HepG2 (cell line): ENCODE results near the gene MYLK3. TPM values are rescaled to one million over a fixed set of nuclear protein-coding genes. Genes with fewer than 3 reads are reported as not detected.

Experiments
- ATAC-seq: fragments of 200-7000 bp; cut with Tn5 transposase; 3 replicates; pipeline ENCODE4 v1.9.1; 2020; ENCODE audit warnings: mild to moderate bottlenecking, moderate library complexity
- BruUV-seq: library from RNA; stranded (reverse); fragments of 400-500 nt; replicated peaks from 2 replicates; lab custom pipeline; 2021; lab: Mats Ljungman, UMichigan
- CTCF ChIA-PET: fragments of 300-600 bp; formaldehyde crosslinking; extraction: SDS; loops from one replicate; lab custom pipeline; 2021; ENCODE audit warnings: low total read pairs, inconsistent platforms, low intra/inter-chr PET ratio; lab: Yijun Ruan, JAX
- POLR2A ChIA-PET: fragments of 350-600 bp; sonication (Branson Sonifier 250); formaldehyde crosslinking; loops from one replicate; lab custom pipeline; 2020; ENCODE audit warnings: antibody characterized with exemption, inconsistent platforms; lab: Yijun Ruan, JAX
- DNase-seq: peaks from one replicate; pipeline ENCODE4 v3.0.0-alpha.2; 2015; ENCODE audit warnings: low spot score
- FAIRE-seq: peaks from 3 replicates; lab custom pipeline; 2011; peaks lifted over from hg19 to GRCh38; lab: Jason Lieb, UNC
- H2AFZ ChIP-seq: one replicate; pipeline ENCODE4 v1.6.1; 2011; ENCODE audit warnings: low read length, inconsistent platforms
- H3K27ac ChIP-seq: fragments of 300-600 bp; 3 replicates; pipeline ENCODE4 v1.8.0; 2011; ENCODE audit warnings: mixed run types, mild to moderate bottlenecking, mixed read lengths, low read length, inconsistent platforms; ENCODE audit not compliant: insufficient read depth; ENCODE audit errors: extremely low read length
- H3K27me3 ChIP-seq, 2 experiments: fragments of 200-600 bp in 1 of 2; 2 replicates in 1 of 2; 3 replicates in 1 of 2; pipeline versions ENCODE4 v1.6.0 to v1.8.0; 2011; ENCODE audit warnings: low read length in 2 of 2, mild to moderate bottlenecking in 2 of 2, moderate library complexity in 2 of 2, inconsistent platforms in 1 of 2; ENCODE audit not compliant: insufficient read depth in 2 of 2, control insufficient read depth in 1 of 2
- H3K36me3 ChIP-seq, 2 experiments: fragments of 200-600 bp in 1 of 2; replicated peaks in 1 of 2; 2 replicates in 1 of 2; 3 replicates in 1 of 2; pipeline versions ENCODE4 v1.5.1 to v1.8.0; 2011; ENCODE audit warnings: low read length in 2 of 2, inconsistent platforms in 1 of 2; ENCODE audit not compliant: insufficient read depth in 2 of 2, control insufficient read depth in 1 of 2
- H3K4me1 ChIP-seq: 2 replicates; pipeline ENCODE4 v1.5.1; 2012; ENCODE audit warnings: low read length, inconsistent platforms; ENCODE audit not compliant: insufficient read depth
- H3K4me2 ChIP-seq: 2 replicates; pipeline ENCODE4 v1.6.0; 2011; ENCODE audit warnings: low read depth, low read length, inconsistent platforms
- H3K4me3 ChIP-seq, 3 experiments: fragments of 200-600 bp in 1 of 3; sonication (generic), shearing (Covaris generic) in 1 of 3; replicated peaks in 1 of 3; 2 replicates each; pipeline ENCODE4 v1.5.1; 2011 to 2016; ENCODE audit warnings: low read length in 3 of 3, inconsistent platforms in 2 of 3, low read depth in 2 of 3, mild to moderate bottlenecking in 2 of 3, control low read depth in 1 of 3, mixed read lengths in 1 of 3; ENCODE audit not compliant: insufficient read depth in 1 of 3
- H3K79me2 ChIP-seq: one replicate; pipeline ENCODE4 v1.6.1; 2011; ENCODE audit warnings: low read length, inconsistent platforms; ENCODE audit not compliant: insufficient read depth
- H3K9ac ChIP-seq: 2 replicates; pipeline ENCODE4 v1.6.0; 2011; ENCODE audit warnings: mild to moderate bottlenecking, low read depth, low read length, inconsistent platforms; ENCODE audit not compliant: insufficient read depth
- H3K9me3 ChIP-seq: 2 replicates; pipeline ENCODE4 v1.5.1; 2012; ENCODE audit warnings: mild to moderate bottlenecking, low read length
- H4K20me1 ChIP-seq: 2 replicates; pipeline ENCODE4 v1.6.0; 2011; ENCODE audit warnings: inconsistent platforms, mild to moderate bottlenecking, low read length, moderate library complexity; ENCODE audit not compliant: insufficient read depth
- ARID2 ChIP-seq: sonication (generic); formaldehyde crosslinking; IDR thresholded peaks from 2 replicates; pipeline ENCODE4 v1.8.1; 2022; ENCODE audit warnings: mild to moderate bottlenecking, missing genetic modification reagents, borderline replicate concordance
- ATRX ChIP-seq: sonication (generic); formaldehyde crosslinking; IDR thresholded peaks from 2 replicates; pipeline ENCODE4 v1.4.0; 2020; ENCODE audit warnings: missing genetic modification reagents, borderline replicate concordance
- FOXO1 ChIP-seq: sonication (generic); formaldehyde crosslinking; IDR thresholded peaks from 2 replicates; pipeline ENCODE4 v1.4.0; 2020; ENCODE audit warnings: missing genetic modification reagents
- NCOA1 ChIP-seq: sonication (generic); formaldehyde crosslinking; IDR thresholded peaks from 2 replicates; pipeline ENCODE4 v1.9.0; 2021; ENCODE audit warnings: missing genetic modification reagents
- NFIB ChIP-seq: sonication (generic); formaldehyde crosslinking; IDR thresholded peaks from 2 replicates; pipeline ENCODE4 v1.9.0; 2021; ENCODE audit warnings: missing genetic modification reagents, mild to moderate bottlenecking, borderline replicate concordance
- PHF21A ChIP-seq: sonication (generic); formaldehyde crosslinking; IDR thresholded peaks from 2 replicates; pipeline ENCODE4 v1.5.0; 2020; ENCODE audit warnings: mild to moderate bottlenecking, missing genetic modification reagents
- THAP9 ChIP-seq: sonication (generic); formaldehyde crosslinking; IDR thresholded peaks from 2 replicates; pipeline ENCODE4; 2020; ENCODE audit warnings: missing genetic modification reagents, mild to moderate bottlenecking, borderline replicate concordance
- ZBTB2 ChIP-seq: sonication (generic); formaldehyde crosslinking; IDR thresholded peaks from 2 replicates; pipeline ENCODE4 v1.8.0; 2022; ENCODE audit warnings: low read depth, missing genetic modification reagents
- ZHX1 ChIP-seq: sonication (generic); formaldehyde crosslinking; IDR thresholded peaks from 2 replicates; pipeline ENCODE4 v1.8.1; 2022; ENCODE audit warnings: low read depth, mild to moderate bottlenecking, missing genetic modification reagents
- ZSCAN29 ChIP-seq: sonication (generic); formaldehyde crosslinking; conservative IDR thresholded peaks from 2 replicates; pipeline ENCODE4 v1.4.0; 2020; ENCODE audit warnings: mild to moderate bottlenecking, missing genetic modification reagents
- WGBS: methylation state at CpG from one replicate; pipeline ENCODE4 v1.1.6; 2017; ENCODE audit warnings: low lambda C conversion rate; 5-methylcytosine and 5-hydroxymethylcytosine counted together
- in situ Hi-C: cut with HindIII; loops from 2 replicates; pipeline ENCODE4 v1.10.0; 2017; ENCODE audit warnings: low pct_unique_long_range_greater_than_20kb; ENCODE audit not compliant: extremely low pct_ligation_motif_present
- intact Hi-C: fragments of 100-400 bp; cut with micrococcal nuclease; formaldehyde crosslinking; loops from one replicate; pipeline ENCODE4 v1.10.0; 2022; ENCODE audit not compliant: unreplicated experiment
- polyA plus RNA-seq, 8 experiments: library from polyadenylated mRNA; depleted of rRNA in 3 of 8; stranded (reverse) in 7 of 8; unstranded in 1 of 8; fragments of >200 nt; fragmentation: Illumina TruSeq in 4 of 8; extraction: Trizol in 4 of 8; gene quantifications; 2 replicates each; pipeline versions ENCODE4 v1.2.1 to v1.2.3, GENCODE V29; 2011 to 2016; ENCODE audit warnings: low read depth in 4 of 8, missing spikeins in 1 of 8, mixed read lengths in 1 of 8; ENCODE audit not compliant: insufficient read depth in 1 of 8
- total RNA-seq, 5 experiments: library from RNA; depleted of rRNA; stranded (reverse); fragments of >200 nt; fragmentation: Illumina TruSeq; extraction: Trizol; gene quantifications; 2 replicates each; pipeline ENCODE4 v1.2.3, GENCODE V29; 2016; ENCODE audit warnings: low read depth in 1 of 5

The MYLK3 gene
- total and polyA plus RNA-seq, 2 of the 13 experiments (the other 11 are each of a cell fraction or from before 2014, with no cell fraction given): 0.04 to 0.18 TPM

GRCh38 chr16:46720619-46721018 is 27.5 kb downstream of the MYLK3 start:
- Histone ChIP-seq H4K20me1 (no peaks in the 10 kb centered on the region), H3K4me2 (no peak overlapping the region), H3K4me3 (no peak overlapping the region), H3K9ac (no peak overlapping the region), H3K36me3 (no peaks in the 10 kb centered on the region), H3K9me3 (no peaks in the 10 kb centered on the region), H3K79me2 (no peaks in the 10 kb centered on the region), H3K27ac (no peak overlapping the region), H3K4me1 (no peaks in the 10 kb centered on the region), H2AFZ (no peak overlapping the region), H3K27me3 (0 out of 5 replicates have a peak, but pooled peaks cover 0 to 3% of the 10 kb centered on the region in 2 experiments)
- WGBS: 63% methylated on average over 2 of the region's 2 CpGs
- no peak for FAIRE-seq
- in situ Hi-C loops (no loop called here), intact Hi-C loops (no loop called here)
- ChIA-PET CTCF (no interaction called here), POLR2A (no interaction called here)
- BruUV-seq: no TSS peak
- TF ChIP-seq NFIB (CRISPR knock-in tag) (no peak), NCOA1 (CRISPR knock-in tag) (no peak), FOXO1 (CRISPR knock-in tag) (no peak), ZBTB2 (CRISPR knock-in tag) (no peak), PHF21A (CRISPR knock-in tag) (no peak), ATRX (CRISPR knock-in tag) (no peak), ARID2 (CRISPR knock-in tag) (no peak)
- no peak for DNase-seq
- ATAC-seq: peak; percentile 29

GRCh38 chr16:46719528-46719927 is 28.6 kb downstream of the MYLK3 start:
- no TSS peak for BruUV-seq
- CTCF ChIA-PET: no interaction called here
- 51% methylated on average over 5 of the region's 6 CpGs for WGBS
- TF ChIP-seq THAP9: no peak
- no peak for TF ChIP-seq ZSCAN29
- TF ChIP-seq ZHX1 (CRISPR knock-in tag): no peak

More at GRCh38 chr16:46719528-46719927, 28.6 kb downstream of the MYLK3 start:
- no peaks in the 10 kb centered on the region for H3K4me1 ChIP-seq
- H3K36me3 ChIP-seq: no peaks in the 10 kb centered on the region
- H3K79me2 ChIP-seq: no peaks in the 10 kb centered on the region
- DNase-seq (no peak), FAIRE-seq (no peak), ATAC-seq (no peak)
- POLR2A ChIA-PET: no interaction called here
- 0 out of 5 replicates have a peak, but pooled peaks cover 0 to 3% of the 10 kb centered on the region in 2 experiments for H3K27me3 ChIP-seq
- H3K9me3 ChIP-seq: no peaks in the 10 kb centered on the region
- H3K9ac ChIP-seq: no peak overlapping the region
- H3K27ac ChIP-seq: no peak overlapping the region
- H2AFZ ChIP-seq: no peak overlapping the region
- H3K4me2 ChIP-seq: no peak overlapping the region
- in situ Hi-C loops: no loop called here
- H4K20me1 ChIP-seq: no peaks in the 10 kb centered on the region
- intact Hi-C loops: no loop called here
- no peak overlapping the region for H3K4me3 ChIP-seq
